Sigmoid colon (tissue), 7 donors: ENCODE results near the gene RAB11FIP3. TPM values are rescaled to one million over a fixed set of nuclear protein-coding genes. Genes with fewer than 3 reads are reported as not detected.

Experiments
- DNase-seq: peaks from one replicate; pipeline ENCODE4 v3.0.0-alpha.2; 2019
- H3K27ac ChIP-seq, 4 donors: fragments of 200-600 bp; sonication (generic); one replicate each; pipeline ENCODE4 v1.5.1; 2016 to 2019; ENCODE audit warnings: mild to moderate bottlenecking in 1 of 4
- H3K27me3 ChIP-seq, 3 donors: fragments of 200-600 bp; sonication (generic); one replicate each; pipeline ENCODE4 v1.5.1; 2019; ENCODE audit warnings: mild to moderate bottlenecking in 1 of 3
- H3K36me3 ChIP-seq, 4 donors: fragments of 200-600 bp; sonication (generic); one replicate each; pipeline ENCODE4 v1.5.1; 2016 to 2019
- H3K4me1 ChIP-seq, 4 donors: fragments of 200-600 bp; sonication (generic); one replicate each; pipeline ENCODE4 v1.5.1; 2017 to 2019
- H3K4me3 ChIP-seq, 4 donors: fragments of 200-600 bp; sonication (generic); one replicate each; pipeline ENCODE4 v1.5.1; 2017 to 2019; ENCODE audit warnings: mild to moderate bottlenecking in 2 of 4, moderate library complexity in 1 of 4
- H3K9me3 ChIP-seq, 4 donors: fragments of 200-600 bp in 3 of 4; sonication (generic) in 3 of 4; one replicate each; pipeline versions ENCODE4 v1.5.1 to v1.6.1; 2013 to 2019
- EP300 ChIP-seq, 4 donors: sonication (generic); formaldehyde crosslinking; IDR thresholded peaks; one replicate each; pipeline ENCODE4 v1.6.1; 2017; ENCODE audit warnings: antibody characterized with exemption in 4 of 4
- POLR2A ChIP-seq, 2 donors: fragments of 450-650 bp; IDR thresholded peaks; one replicate each; pipeline ENCODE4 v1.6.1; 2016; ENCODE audit warnings: antibody characterized with exemption in 2 of 2, mild to moderate bottlenecking in 2 of 2, moderate library complexity in 2 of 2
- POLR2AphosphoS5 ChIP-seq, 4 donors: sonication (generic); formaldehyde crosslinking; IDR thresholded peaks; one replicate each; pipeline ENCODE4 v1.6.1; 2017; ENCODE audit warnings: antibody characterized with exemption in 4 of 4
- WGBS, 2 donors: extraction: QIAGEN DNeasy Blood & Tissue Kit; methylation state at CpG; one replicate each; pipeline ENCODE4 v1.1.7; 2013; 5-methylcytosine and 5-hydroxymethylcytosine counted together
- intact Hi-C: fragments of 100-400 bp; cut with DNase I; formaldehyde crosslinking; loops from one replicate; pipeline ENCODE4 v1.15.1; 2023
- polyA plus RNA-seq, 3 donors: library from polyadenylated mRNA; stranded (reverse); fragments of 200-250 nt; gene quantifications; one replicate each; pipeline ENCODE4 v1.2.3, GENCODE V29; 2013
- total RNA-seq, 4 donors: library from RNA; depleted of rRNA; stranded (reverse); fragments of >200 nt; gene quantifications; one replicate each; pipeline ENCODE4 v1.1.0, GENCODE V29; 2016
- TF ChIP-seq, protein P1 (sequence below), 4 experiments: fragments of 450-650 bp in 3 of 4; fragments of 200-600 bp in 1 of 4; IDR thresholded peaks; one replicate each; pipeline ENCODE4 v1.5.1; 2016 to 2019; ENCODE audit warnings: antibody characterized with exemption in 4 of 4, mild to moderate bottlenecking in 3 of 4, moderate library complexity in 2 of 4
- donor health status: healthy with polysubstance abuse.
- donor health status: Bipolar disorder and iron deficiency.
- donor health status: healthy.

RAB11FIP3 gene
- total and polyA plus RNA-seq, 7 donors = 10.6 to 44.9 (median 21.4) TPM

- H3K27ac ChIP-seq = no peak overlapping the region
- 96 to 98% methylated on average over 7 of the region's 7 CpGs for WGBS, 2 donors
- no peak for DNase-seq
- intact Hi-C loops = no loop called here
- no peaks in the 10 kb centered on the region for H3K9me3 ChIP-seq
- H3K27me3 ChIP-seq = no peaks in the 10 kb centered on the region
- H3K4me1 ChIP-seq = peaks cover 0 to 28% (median 23%) of the 10 kb centered on the region in 4 donors
- TF ChIP-seq, protein P1, sequence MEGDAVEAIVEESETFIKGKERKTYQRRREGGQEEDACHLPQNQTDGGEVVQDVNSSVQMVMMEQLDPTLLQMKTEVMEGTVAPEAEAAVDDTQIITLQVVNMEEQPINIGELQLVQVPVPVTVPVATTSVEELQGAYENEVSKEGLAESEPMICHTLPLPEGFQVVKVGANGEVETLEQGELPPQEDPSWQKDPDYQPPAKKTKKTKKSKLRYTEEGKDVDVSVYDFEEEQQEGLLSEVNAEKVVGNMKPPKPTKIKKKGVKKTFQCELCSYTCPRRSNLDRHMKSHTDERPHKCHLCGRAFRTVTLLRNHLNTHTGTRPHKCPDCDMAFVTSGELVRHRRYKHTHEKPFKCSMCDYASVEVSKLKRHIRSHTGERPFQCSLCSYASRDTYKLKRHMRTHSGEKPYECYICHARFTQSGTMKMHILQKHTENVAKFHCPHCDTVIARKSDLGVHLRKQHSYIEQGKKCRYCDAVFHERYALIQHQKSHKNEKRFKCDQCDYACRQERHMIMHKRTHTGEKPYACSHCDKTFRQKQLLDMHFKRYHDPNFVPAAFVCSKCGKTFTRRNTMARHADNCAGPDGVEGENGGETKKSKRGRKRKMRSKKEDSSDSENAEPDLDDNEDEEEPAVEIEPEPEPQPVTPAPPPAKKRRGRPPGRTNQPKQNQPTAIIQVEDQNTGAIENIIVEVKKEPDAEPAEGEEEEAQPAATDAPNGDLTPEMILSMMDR (IDR thresholded peaks at IDR 0.05) = no peak
- TF ChIP-seq POLR2AphosphoS5 (IDR thresholded peaks at IDR 0.05) = no peak
- H3K4me3 ChIP-seq = no peak overlapping the region
- peaks cover 0 to 16% (median 0%) of the 10 kb centered on the region in 4 donors for H3K36me3 ChIP-seq
Observed at GRCh38 chr16:430904-431303, 5.5 kb downstream of the RAB11FIP3 start.

DNA sequence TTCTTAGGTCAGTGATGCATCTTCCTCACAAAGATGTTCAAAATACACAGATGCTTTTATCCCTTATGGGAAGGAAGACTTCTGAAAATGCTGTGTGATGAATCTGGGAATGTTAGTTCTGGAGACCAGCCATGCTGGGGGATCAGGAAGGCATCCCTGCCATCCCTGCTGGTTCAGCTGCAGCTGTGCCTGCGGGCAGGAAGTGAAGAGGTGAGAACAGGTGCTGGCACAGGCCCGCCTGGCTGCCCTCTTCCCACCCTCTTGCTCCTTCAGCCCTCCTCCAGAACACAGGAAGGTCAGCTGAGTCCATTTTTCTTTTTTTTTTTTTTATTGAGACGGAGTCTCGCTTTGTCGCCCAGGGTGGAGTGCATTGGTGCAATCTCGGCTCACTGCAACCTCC lies 15.2 kb downstream of the RAB11FIP3 start:
- no peak for DNase-seq
- no peak overlapping the region for H3K27ac ChIP-seq
- no peaks in the 10 kb centered on the region for H3K9me3 ChIP-seq
- no peak overlapping the region for H3K4me3 ChIP-seq
- peaks cover 0 to 4% (median 0%) of the 10 kb centered on the region in 4 donors for H3K36me3 ChIP-seq
- WGBS, 2 donors = 90 to 91% methylated on average over 6 of the region's 6 CpGs
- H3K4me1 ChIP-seq = no peaks in the 10 kb centered on the region
- intact Hi-C loops = no loop called here
- TF ChIP-seq, protein P1 (IDR thresholded peaks at IDR 0.05) = no peak
- H3K27me3 ChIP-seq = no peaks in the 10 kb centered on the region

GRCh38 chr16:441447-441846 lies 16.0 kb downstream of the RAB11FIP3 start:
- Histone ChIP-seq H3K27me3 (no peaks in the 10 kb centered on the region), H3K9me3 (no peaks in the 10 kb centered on the region), H3K36me3 (peaks cover 0 to 4% (median 0%) of the 10 kb centered on the region in 4 donors), H3K4me1 (no peaks in the 10 kb centered on the region), H3K27ac (no peak overlapping the region), H3K4me3 (no peak overlapping the region)
- intact Hi-C loops = no loop called here
- TF ChIP-seq EP300 (IDR thresholded peaks at IDR 0.05) = no peak
- no peak for TF ChIP-seq POLR2A (IDR thresholded peaks at IDR 0.05)
- TF ChIP-seq, protein P1 (IDR thresholded peaks at IDR 0.05) = no peak
- no peak for TF ChIP-seq POLR2AphosphoS5 (IDR thresholded peaks at IDR 0.05)
- 96 to 98% methylated on average over 6 of the region's 6 CpGs for WGBS, 2 donors
- no peak for DNase-seq

GRCh38 chr16:442976-443375 lies 17.5 kb downstream of the RAB11FIP3 start:
- Histone ChIP-seq H3K4me1 (no peaks in the 10 kb centered on the region), H3K36me3 (peaks cover 0 to 4% (median 0%) of the 10 kb centered on the region in 4 donors), H3K9me3 (no peaks in the 10 kb centered on the region), H3K4me3 (no peak overlapping the region), H3K27ac (peak overlapping the region in 1 of 4 donors; percentile 11), H3K27me3 (no peaks in the 10 kb centered on the region)
- TF ChIP-seq, protein P1 (IDR thresholded peaks at IDR 0.05) = no peak
- TF ChIP-seq EP300 (IDR thresholded peaks at IDR 0.05) = no peak
- no peak for TF ChIP-seq POLR2A (IDR thresholded peaks at IDR 0.05)
- WGBS, 2 donors = 76 to 85% methylated on average over 6 of the region's 6 CpGs
- intact Hi-C loops = no loop called here
- DNase-seq = no peak

DNA sequence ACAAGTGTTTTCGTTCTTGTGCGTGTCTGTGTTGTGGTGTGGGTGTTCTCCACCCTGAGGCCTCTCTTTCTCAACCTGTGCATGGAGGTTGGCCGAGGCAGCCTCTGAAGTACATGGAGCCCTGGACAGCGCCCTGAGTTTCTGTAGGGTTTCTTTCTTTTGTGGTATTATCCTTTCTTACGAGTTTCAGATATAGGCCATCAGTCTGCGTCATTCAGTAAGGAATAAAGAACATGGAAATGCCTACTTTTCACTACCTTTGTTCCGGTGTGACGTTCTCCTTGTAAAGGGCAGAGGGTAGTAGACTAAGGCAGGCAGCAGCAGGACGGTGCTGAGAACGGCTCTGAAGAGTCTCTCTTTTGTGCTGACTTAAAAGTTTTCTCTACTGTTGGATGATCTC lies 18.6 kb downstream of the RAB11FIP3 start:
- Histone ChIP-seq H3K27ac (no peak overlapping the region), H3K9me3 (no peaks in the 10 kb centered on the region), H3K27me3 (no peaks in the 10 kb centered on the region), H3K36me3 (peaks cover 0 to 4% (median 0%) of the 10 kb centered on the region in 4 donors), H3K4me1 (no peaks in the 10 kb centered on the region), H3K4me3 (no peak overlapping the region)
- WGBS, 2 donors = 93 to 94% methylated on average over 10 of the region's 10 CpGs
- DNase-seq = no peak
- TF ChIP-seq, protein P1 (IDR thresholded peaks at IDR 0.05) = no peak
- TF ChIP-seq POLR2A (IDR thresholded peaks at IDR 0.05) = no peak
- no peak for TF ChIP-seq EP300 (IDR thresholded peaks at IDR 0.05)
- TF ChIP-seq POLR2AphosphoS5 (IDR thresholded peaks at IDR 0.05) = no peak
- intact Hi-C loops = no loop called here
